HepG2 (cell line): ENCODE results near the gene CKB. TPM values are rescaled to one million over a fixed set of nuclear protein-coding genes. Genes with fewer than 3 reads are reported as not detected.
A peak's percentile ranks its signal among the peaks of the same experiment; 100 is the strongest.

ENCODE experiments used
- BHLHE40 ChIP-seq: IDR thresholded peaks from 2 replicates; pipeline ENCODE4 v1.6.1; 2011; ENCODE audit warnings: low read length, improper control_type of control experiment
- FOXP4 ChIP-seq: sonication (generic); formaldehyde crosslinking; IDR thresholded peaks from 2 replicates; pipeline ENCODE4 v1.4.0; 2020; ENCODE audit warnings: missing genetic modification reagents
- KMT2A ChIP-seq: sonication (generic); formaldehyde crosslinking; IDR thresholded peaks from 2 replicates; pipeline ENCODE4 v1.4.0; 2020; ENCODE audit warnings: missing genetic modification reagents
- MEIS2 ChIP-seq: sonication (generic); formaldehyde crosslinking; IDR thresholded peaks from 2 replicates; pipeline ENCODE4 v1.9.0; 2021; ENCODE audit warnings: mild to moderate bottlenecking, missing genetic modification reagents
- MYPOP ChIP-seq: sonication (generic); formaldehyde crosslinking; IDR thresholded peaks from 2 replicates; pipeline ENCODE4 v1.8.1; 2023; ENCODE audit warnings: mild to moderate bottlenecking, moderate library complexity, missing genetic modification reagents
- RBM22 ChIP-seq: fragments of 200-400 bp; formaldehyde crosslinking; optimal IDR thresholded peaks from 2 replicates; pipeline ENCODE3; 2017; ENCODE audit warnings: mild to moderate bottlenecking, low read length, moderate library complexity
- RFX3 ChIP-seq: IDR thresholded peaks from 2 replicates; pipeline ENCODE4 v1.6.1; 2016; ENCODE audit warnings: missing biosample characterization, missing genetic modification reagents
- RFXAP ChIP-seq: sonication (generic); formaldehyde crosslinking; IDR thresholded peaks from 2 replicates; pipeline ENCODE4 v1.4.0; 2020; ENCODE audit warnings: missing genetic modification reagents, borderline replicate concordance
- SALL1 ChIP-seq: sonication (generic); formaldehyde crosslinking; IDR thresholded peaks from 2 replicates; pipeline ENCODE4 v1.8.0; 2022; ENCODE audit warnings: mild to moderate bottlenecking, missing genetic modification reagents
- SAP130 ChIP-seq: IDR thresholded peaks from 2 replicates; pipeline ENCODE4 v1.6.1; 2016; ENCODE audit warnings: low read depth
- TRIM24 ChIP-seq: sonication (generic); formaldehyde crosslinking; IDR thresholded peaks from 2 replicates; pipeline ENCODE4 v1.8.0; 2022; ENCODE audit warnings: mild to moderate bottlenecking, missing genetic modification reagents
- ZBTB25 ChIP-seq: IDR thresholded peaks from 2 replicates; pipeline ENCODE4 v1.6.1; 2018; ENCODE audit warnings: missing genetic modification reagents
- ZBTB38 ChIP-seq: sonication (generic); formaldehyde crosslinking; IDR thresholded peaks from 2 replicates; pipeline ENCODE4 v1.5.1; 2020; ENCODE audit warnings: mild to moderate bottlenecking, missing genetic modification reagents
- ZBTB7A ChIP-seq: sonication (generic); formaldehyde crosslinking; IDR thresholded peaks from 2 replicates; pipeline ENCODE4 v1.8.0; 2022; ENCODE audit warnings: mild to moderate bottlenecking, missing genetic modification reagents
- ZEB1 ChIP-seq: IDR thresholded peaks from 2 replicates; pipeline ENCODE4 v1.6.1; 2012; ENCODE audit warnings: mild to moderate bottlenecking, low read depth, inconsistent platforms; ENCODE audit not compliant: insufficient replicate concordance
- ZFP90 ChIP-seq: sonication (generic); formaldehyde crosslinking; IDR thresholded peaks from 2 replicates; pipeline ENCODE4 v1.8.0; 2022; ENCODE audit warnings: missing genetic modification reagents, mild to moderate bottlenecking, inconsistent platforms, borderline replicate concordance
- ZFX ChIP-seq: sonication (generic); formaldehyde crosslinking; IDR thresholded peaks from 2 replicates; pipeline ENCODE4 v1.4.0; 2020; ENCODE audit warnings: mild to moderate bottlenecking, low read depth, missing genetic modification reagents, moderate library complexity
- ZFY ChIP-seq: sonication (generic); formaldehyde crosslinking; IDR thresholded peaks from 2 replicates; pipeline ENCODE4 v1.4.0; 2020; ENCODE audit warnings: missing genetic modification reagents
- ZNF121 ChIP-seq: sonication (generic); formaldehyde crosslinking; IDR thresholded peaks from 2 replicates; pipeline ENCODE4 v1.5.0; 2020; ENCODE audit warnings: mild to moderate bottlenecking, missing genetic modification reagents
- ZSCAN25 ChIP-seq: sonication (generic); formaldehyde crosslinking; IDR thresholded peaks from 2 replicates; pipeline ENCODE4 v1.8.0; 2022; ENCODE audit warnings: mild to moderate bottlenecking, missing genetic modification reagents
- polyA plus RNA-seq, 8 experiments: library from polyadenylated mRNA; depleted of rRNA in 3 of 8; stranded (reverse) in 7 of 8; unstranded in 1 of 8; fragments of >200 nt; fragmentation: Illumina TruSeq in 4 of 8; extraction: Trizol in 4 of 8; gene quantifications; 2 replicates each; pipeline versions ENCODE4 v1.2.1 to v1.2.3, GENCODE V29; 2011 to 2016; ENCODE audit warnings: low read depth in 4 of 8, missing spikeins in 1 of 8, mixed read lengths in 1 of 8; ENCODE audit not compliant: insufficient read depth in 1 of 8
- total RNA-seq, 5 experiments: library from RNA; depleted of rRNA; stranded (reverse); fragments of >200 nt; fragmentation: Illumina TruSeq; extraction: Trizol; gene quantifications; 2 replicates each; pipeline ENCODE4 v1.2.3, GENCODE V29; 2016; ENCODE audit warnings: low read depth in 1 of 5
- TF ChIP-seq, protein P1 (sequence below), 2 experiments: sonication (generic) in 1 of 2; formaldehyde crosslinking in 1 of 2; IDR thresholded peaks; 2 replicates each; pipeline versions ENCODE4 v1.4.0 to v1.6.1; 2018 to 2020; ENCODE audit warnings: missing genetic modification reagents in 2 of 2, borderline replicate concordance in 1 of 2, low read depth in 1 of 2, mild to moderate bottlenecking in 1 of 2, missing biosample characterization in 1 of 2
- TF ChIP-seq, protein P2 (sequence below): sonication (generic); formaldehyde crosslinking; IDR thresholded peaks from 2 replicates; pipeline ENCODE4 v1.8.1; 2023; ENCODE audit warnings: mild to moderate bottlenecking, missing genetic modification reagents

Gene CKB
- total and polyA plus RNA-seq, 2 of the 13 experiments (the other 11 are each of a cell fraction or from before 2014, with no cell fraction given) = 82.3 to 217 TPM

DNA sequence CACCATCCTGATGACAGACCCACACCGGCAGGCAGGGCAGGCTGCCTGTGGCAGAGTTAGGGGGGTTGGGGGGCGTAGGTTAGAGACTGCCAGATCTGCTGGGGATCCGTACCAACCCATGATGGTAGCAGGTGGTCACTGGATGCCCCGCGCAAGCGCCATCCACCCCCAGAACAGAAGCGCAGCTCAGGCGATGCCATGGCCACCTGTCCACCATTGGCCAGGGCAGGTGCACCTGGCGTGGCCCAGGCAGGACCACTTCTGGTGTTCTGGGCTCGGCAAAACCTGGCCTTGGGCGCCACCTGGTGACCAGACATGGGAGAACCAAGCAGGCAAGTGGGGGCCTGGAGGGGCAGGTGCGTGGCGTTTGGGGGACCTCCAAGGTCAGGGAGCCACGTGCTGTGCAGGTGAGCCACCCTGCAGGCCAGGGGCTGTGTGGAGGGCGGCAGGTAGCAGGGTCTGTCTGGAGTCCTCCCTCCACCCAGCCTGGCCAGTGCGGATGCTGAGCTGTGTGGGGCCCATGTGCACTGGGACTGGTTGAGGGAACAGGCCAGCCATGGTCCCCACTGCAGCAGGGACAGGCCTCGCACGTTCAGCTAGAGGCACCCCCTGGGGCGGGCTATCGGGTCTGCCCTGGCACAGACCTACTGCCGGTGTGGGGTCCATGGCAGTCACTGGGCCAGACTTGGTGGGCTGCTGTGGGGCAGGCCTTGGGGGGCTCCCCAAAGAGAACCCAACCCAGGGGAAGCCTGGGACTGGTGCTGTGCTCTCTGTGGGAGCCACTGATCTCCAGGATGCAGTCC, 24.2 kb upstream of the CKB start (continued):
- TF ChIP-seq RBM22 (no peak), ZSCAN25 (CRISPR knock-in tag) (no peak), FOXP4 (CRISPR knock-in tag) (0 out of 2 replicates have a peak, but pooled peaks have one; percentile 17), SAP130 (no peak), RFX3 (CRISPR knock-in tag) (no peak), MEIS2 (CRISPR knock-in tag) (no peak), ZFY (CRISPR knock-in tag) (peak; percentile 43; the same call in 1 of the 2 replicates), ZBTB7A (peak; percentile 13; the same call in 1 of the 2 replicates), RFXAP (CRISPR knock-in tag) (peak; percentile 55; the same call in 1 of the 2 replicates), TRIM24 (CRISPR knock-in tag) (no peak), ZBTB38 (CRISPR knock-in tag) (peak; percentile 46; the same call in 1 of the 2 replicates), ZBTB25 (no peak), SALL1 (peak; percentile 57), KMT2A (CRISPR knock-in tag) (no peak), ZFP90 (peak; percentile 68), ZFX (CRISPR knock-in tag) (peak; percentile 49), MYPOP (CRISPR knock-in tag) (no peak), ZNF121 (CRISPR knock-in tag) (no peak), BHLHE40 (peak; percentile 47; the same call in 1 of the 2 replicates), ZEB1 (peak; percentile 35)
- TF ChIP-seq, protein P1, sequence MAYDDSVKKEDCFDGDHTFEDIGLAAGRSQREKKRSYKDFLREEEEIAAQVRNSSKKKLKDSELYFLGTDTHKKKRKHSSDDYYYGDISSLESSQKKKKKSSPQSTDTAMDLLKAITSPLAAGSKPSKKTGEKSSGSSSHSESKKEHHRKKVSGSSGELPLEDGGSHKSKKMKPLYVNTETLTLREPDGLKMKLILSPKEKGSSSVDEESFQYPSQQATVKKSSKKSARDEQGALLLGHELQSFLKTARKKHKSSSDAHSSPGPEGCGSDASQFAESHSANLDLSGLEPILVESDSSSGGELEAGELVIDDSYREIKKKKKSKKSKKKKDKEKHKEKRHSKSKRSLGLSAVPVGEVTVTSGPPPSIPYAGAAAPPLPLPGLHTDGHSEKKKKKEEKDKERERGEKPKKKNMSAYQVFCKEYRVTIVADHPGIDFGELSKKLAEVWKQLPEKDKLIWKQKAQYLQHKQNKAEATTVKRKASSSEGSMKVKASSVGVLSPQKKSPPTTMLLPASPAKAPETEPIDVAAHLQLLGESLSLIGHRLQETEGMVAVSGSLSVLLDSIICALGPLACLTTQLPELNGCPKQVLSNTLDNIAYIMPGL (CRISPR knock-in tag; IDR thresholded peaks at IDR 0.05; ENCODE audit: borderline replicate concordance in 1 of 2, low read depth in 1 of 2) = peak; percentile 36 to 37; a peak in 1 of 4 replicates
- TF ChIP-seq, protein P2, sequence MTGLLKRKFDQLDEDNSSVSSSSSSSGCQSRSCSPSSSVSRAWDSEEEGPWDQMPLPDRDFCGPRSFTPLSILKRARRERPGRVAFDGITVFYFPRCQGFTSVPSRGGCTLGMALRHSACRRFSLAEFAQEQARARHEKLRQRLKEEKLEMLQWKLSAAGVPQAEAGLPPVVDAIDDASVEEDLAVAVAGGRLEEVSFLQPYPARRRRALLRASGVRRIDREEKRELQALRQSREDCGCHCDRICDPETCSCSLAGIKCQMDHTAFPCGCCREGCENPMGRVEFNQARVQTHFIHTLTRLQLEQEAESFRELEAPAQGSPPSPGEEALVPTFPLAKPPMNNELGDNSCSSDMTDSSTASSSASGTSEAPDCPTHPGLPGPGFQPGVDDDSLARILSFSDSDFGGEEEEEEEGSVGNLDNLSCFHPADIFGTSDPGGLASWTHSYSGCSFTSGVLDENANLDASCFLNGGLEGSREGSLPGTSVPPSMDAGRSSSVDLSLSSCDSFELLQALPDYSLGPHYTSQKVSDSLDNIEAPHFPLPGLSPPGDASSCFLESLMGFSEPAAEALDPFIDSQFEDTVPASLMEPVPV (CRISPR knock-in tag) = no peak
